ENCODE measurements around the gene PFKFB4.

PFKFB4 gene

GRCh38 chr3:48548126-48548525 lies 8.5 kb downstream of the PFKFB4 start:
- no peaks in the 10 kb centered on the region for H3K9me3 ChIP-seq (ENCODE audit: low read length)
- no peak overlapping the region for H3K4me2 ChIP-seq (ENCODE audit: low read length)
- no peak overlapping the region for H3K27ac ChIP-seq (ENCODE audit: low read depth, low read length, poor library complexity, severe bottlenecking)
- H3K4me1 ChIP-seq (ENCODE audit: insufficient read depth, low read length, severe bottlenecking): peaks cover 12% of the 10 kb centered on the region
- H3K79me2 ChIP-seq (ENCODE audit: insufficient read depth, low read length): no peaks in the 10 kb centered on the region
- H3K9ac ChIP-seq (ENCODE audit: low read length): no peak overlapping the region
- H4K20me1 ChIP-seq (ENCODE audit: insufficient read depth, low read length): no peaks in the 10 kb centered on the region
- H3K4me3 ChIP-seq (ENCODE audit: low read depth, low read length, poor library complexity, severe bottlenecking): no peak overlapping the region
- H3K9me2 ChIP-seq (ENCODE audit: low read depth, low read length): no peaks in the 10 kb centered on the region
- H3K36me3 ChIP-seq (ENCODE audit: insufficient read depth, low read length): peaks cover 32% of the 10 kb centered on the region; the same call in 1 of the 2 replicates
- no peak for TF ChIP-seq CTCF (IDR thresholded peaks at IDR 0.05; ENCODE audit: low read length)
- H3K27me3 ChIP-seq (ENCODE audit: insufficient read depth, low read length): no peaks in the 10 kb centered on the region
- no peak overlapping the region for H2AFZ ChIP-seq (ENCODE audit: low read length)
- no peaks in the 10 kb centered on the region for H3F3A ChIP-seq (ENCODE audit: insufficient read depth, low read length)

DNA sequence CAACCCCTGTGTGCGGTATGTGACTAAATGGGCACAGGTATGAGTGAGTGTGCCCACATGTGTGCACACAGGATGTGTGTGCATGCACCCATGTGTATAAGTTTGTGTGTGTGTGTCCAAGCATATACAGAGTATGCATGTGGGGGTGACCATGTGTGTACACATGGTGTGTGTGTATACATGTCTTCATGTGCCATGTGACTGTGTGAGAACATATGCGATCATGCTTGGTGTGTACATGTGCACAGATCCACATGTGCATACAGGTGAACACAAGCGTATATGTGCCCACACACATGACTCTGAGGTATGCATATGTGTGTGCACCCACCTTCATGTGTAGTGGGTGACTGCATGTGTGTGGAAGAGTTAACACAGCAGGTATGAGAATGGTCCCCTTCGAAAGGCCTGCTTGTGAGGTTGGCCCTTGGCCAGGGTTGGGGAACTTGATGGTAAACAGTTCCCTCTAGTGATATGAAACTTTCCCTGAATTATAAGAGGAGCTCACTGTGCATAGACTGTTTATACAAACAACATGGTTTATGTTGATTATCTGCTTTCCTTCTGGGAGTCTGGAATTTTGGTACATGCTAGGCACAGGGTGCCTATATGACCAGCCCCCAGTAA lies 10.3 kb downstream of the PFKFB4 start:
- no peaks in the 10 kb centered on the region for H3K79me2 ChIP-seq (ENCODE audit: insufficient read depth, low read length)
- H3K9me2 ChIP-seq (ENCODE audit: low read depth, low read length): no peaks in the 10 kb centered on the region
- H3K9me3 ChIP-seq (ENCODE audit: low read length): no peaks in the 10 kb centered on the region
- no peak for TF ChIP-seq CTCF (IDR thresholded peaks at IDR 0.05; ENCODE audit: low read length)
- TF ChIP-seq EZH2 (IDR thresholded peaks at IDR 0.05; ENCODE audit: borderline replicate concordance, low read length): no peak
- H3K36me3 ChIP-seq (ENCODE audit: insufficient read depth, low read length): peaks cover 35% of the 10 kb centered on the region; the same call in 1 of the 2 replicates
- H3K9ac ChIP-seq (ENCODE audit: low read length): no peak overlapping the region
- no peaks in the 10 kb centered on the region for H3K4me1 ChIP-seq (ENCODE audit: insufficient read depth, low read length, severe bottlenecking)
- no peak overlapping the region for H3K4me2 ChIP-seq (ENCODE audit: low read length)
- no peak overlapping the region for H3K4me3 ChIP-seq (ENCODE audit: low read depth, low read length, poor library complexity, severe bottlenecking)
- no peaks in the 10 kb centered on the region for H4K20me1 ChIP-seq (ENCODE audit: insufficient read depth, low read length)
- H3K27ac ChIP-seq (ENCODE audit: low read depth, low read length, poor library complexity, severe bottlenecking): no peak overlapping the region
- no peaks in the 10 kb centered on the region for H3K27me3 ChIP-seq (ENCODE audit: insufficient read depth, low read length)
- H3F3A ChIP-seq (ENCODE audit: insufficient read depth, low read length): no peaks in the 10 kb centered on the region
- H2AFZ ChIP-seq (ENCODE audit: low read length): no peak overlapping the region

DNA sequence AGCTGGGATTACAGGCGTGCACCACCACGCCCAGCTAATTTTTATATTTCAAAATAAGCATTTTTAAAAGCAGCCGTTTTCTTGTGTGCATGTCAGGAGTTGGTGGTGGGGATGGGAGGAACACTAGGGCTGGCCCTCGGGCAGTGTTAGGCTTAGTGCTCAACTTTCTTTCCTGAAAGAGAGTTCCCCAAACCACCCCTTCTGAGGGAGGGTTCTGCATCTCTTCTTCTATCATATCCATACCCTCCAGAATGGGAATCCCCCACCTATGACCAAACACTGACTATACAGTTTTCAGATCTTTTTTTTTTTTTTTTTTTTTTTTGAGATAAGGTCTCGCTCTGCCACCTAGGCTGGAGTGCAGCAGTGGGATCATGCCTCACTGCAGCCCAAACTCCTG lies 12.5 kb downstream of the PFKFB4 start:
- H2AFZ ChIP-seq (ENCODE audit: low read length): no peak overlapping the region
- no peaks in the 10 kb centered on the region for H3F3A ChIP-seq (ENCODE audit: insufficient read depth, low read length)
- H3K4me1 ChIP-seq (ENCODE audit: insufficient read depth, low read length, severe bottlenecking): no peaks in the 10 kb centered on the region
- H3K9ac ChIP-seq (ENCODE audit: low read length): no peak overlapping the region
- no peaks in the 10 kb centered on the region for H4K20me1 ChIP-seq (ENCODE audit: insufficient read depth, low read length)
- no peak overlapping the region for H3K27ac ChIP-seq (ENCODE audit: low read depth, low read length, poor library complexity, severe bottlenecking)
- no peaks in the 10 kb centered on the region for H3K9me2 ChIP-seq (ENCODE audit: low read depth, low read length)
- H3K36me3 ChIP-seq (ENCODE audit: insufficient read depth, low read length): peaks cover 45% of the 10 kb centered on the region; the same call in 1 of the 2 replicates
- H3K9me3 ChIP-seq (ENCODE audit: low read length): no peaks in the 10 kb centered on the region
- TF ChIP-seq CTCF (IDR thresholded peaks at IDR 0.05; ENCODE audit: low read length): no peak
- TF ChIP-seq EZH2 (IDR thresholded peaks at IDR 0.05; ENCODE audit: borderline replicate concordance, low read length): no peak
- H3K4me2 ChIP-seq (ENCODE audit: low read length): no peak overlapping the region
- H3K27me3 ChIP-seq (ENCODE audit: insufficient read depth, low read length): no peaks in the 10 kb centered on the region
- H3K4me3 ChIP-seq (ENCODE audit: low read depth, low read length, poor library complexity, severe bottlenecking): no peak overlapping the region
- H3K79me2 ChIP-seq (ENCODE audit: insufficient read depth, low read length): no peaks in the 10 kb centered on the region

Data from OCI-LY1 (cell line).